ENCODE measurements around the gene AFG3L2. TPM values are rescaled to one million over a fixed set of nuclear protein-coding genes. Genes with fewer than 3 reads are reported as not detected.

The AFG3L2 gene
- total and polyA plus RNA-seq, 2 of the 8 experiments (the other 6 are each of a cell fraction or from before 2014, with no cell fraction given): 29.7 to 84.8 TPM

GRCh38 chr18:12283666-12284065 lies 93.4 kb downstream of the AFG3L2 start:
- FAIRE-seq (no peak), DNase-seq (ENCODE audit: low read depth in 1 of 2, low spot score in 2 of 2) (no peak)
- H3K18ac ChIP-seq (ENCODE audit: extremely low read depth, low read length): no peak overlapping the region
- POLR2A ChIA-PET (ENCODE audit: partially characterized antibody): interaction anchor here (1.5 to 7.1 kb wide), 4 partner anchors 25 to 52 kb away, joined by 3 to 49 read pairs (median 13); partner anchors contain the start of gene TUBB6
- H3K27ac ChIP-seq (ENCODE audit: low read depth, low read length): no peak overlapping the region
- CTCF ChIA-PET (ENCODE audit: partially characterized antibody): interaction anchor here (0.6 to 3.5 kb wide), 23 partner anchors 11 to 376 kb away, joined by 3 to 21 read pairs (median 5); partner anchors contain the start of genes AFG3L2 and TUBB6
- no peak overlapping the region for H2BK15ac ChIP-seq (ENCODE audit: low read length)
- H4K91ac ChIP-seq (replicated peaks; ENCODE audit: insufficient read length, low read length): no peak overlapping the region
- H3K4me1 ChIP-seq (replicated peaks in 1 of 4; ENCODE audit: control insufficient read depth in 3 of 4, insufficient read depth in 4 of 4, low read length in 3 of 4): peaks cover 0 to 12% (median 10%) of the 10 kb centered on the region in 4 experiments; a peak in 6 of 7 replicates
- WGBS, 2 experiments (ENCODE audit: extremely low coverage in 1 of 2, insufficient coverage in 1 of 2, insufficient read length in 1 of 2, insufficient replicate concordance in 2 of 2, low coverage in 1 of 2, low lambda C conversion rate in 2 of 2, missing lambda C conversion rate in 1 of 2): 80% methylated on average over 1 of the region's 1 CpG; no CpG with 5 or more reads in 1 of the 2 experiments
- H2BK20ac ChIP-seq (ENCODE audit: low read length): no peak overlapping the region
- no peak overlapping the region for H2BK120ac ChIP-seq (replicated peaks; ENCODE audit: low read depth, low read length)
- no peaks in the 10 kb centered on the region for H3K36me3 ChIP-seq (ENCODE audit: control insufficient read depth in 2 of 4, insufficient read depth in 4 of 4, low read length in 3 of 4)
- no peak overlapping the region for H3K14ac ChIP-seq (ENCODE audit: insufficient read length)
- no peak overlapping the region for H2BK12ac ChIP-seq (ENCODE audit: low read depth, low read length)
- no peak overlapping the region for H3K4ac ChIP-seq (replicated peaks; ENCODE audit: insufficient read length, low read depth, low read length)
- peaks cover 13% of the 10 kb centered on the region for H3K23me2 ChIP-seq (ENCODE audit: low read depth, low read length)
- no peak overlapping the region for H4K8ac ChIP-seq (ENCODE audit: extremely low read depth, insufficient read depth, low read length)
- no peak overlapping the region for H2AK5ac ChIP-seq (ENCODE audit: low read depth, low read length)
- H3K4me3 ChIP-seq (ENCODE audit: extremely low read depth in 1 of 4, insufficient read depth in 2 of 4, low read depth in 3 of 4, low read length in 4 of 4): no peak overlapping the region
- peaks cover 2 to 28% (median 17%) of the 10 kb centered on the region in 4 experiments; a peak in 6 of 7 replicates for H3K27me3 ChIP-seq (replicated peaks in 1 of 4; ENCODE audit: control insufficient read depth in 3 of 4, extremely low read depth in 1 of 4, insufficient read depth in 3 of 4, low read length in 3 of 4)
- H3K4me2 ChIP-seq (ENCODE audit: insufficient read depth in 1 of 2, low read depth in 2 of 2, low read length in 2 of 2): no peak overlapping the region
- no peaks in the 10 kb centered on the region for H3K9me3 ChIP-seq (ENCODE audit: insufficient read depth in 2 of 2, low read depth in 1 of 2, low read length in 1 of 2)
- H2BK5ac ChIP-seq (ENCODE audit: low read depth, low read length): no peak overlapping the region
- H4K20me1 ChIP-seq (replicated peaks in 1 of 2; ENCODE audit: control insufficient read depth in 1 of 2, insufficient read depth in 2 of 2, low read length in 2 of 2): no peaks in the 10 kb centered on the region
- H3K79me1 ChIP-seq (ENCODE audit: low read depth, low read length): no peaks in the 10 kb centered on the region
- H3K56ac ChIP-seq (replicated peaks; ENCODE audit: insufficient read length, low read depth, low read length): no peak overlapping the region
- H2AFZ ChIP-seq (ENCODE audit: low read length): no peak overlapping the region
- no peak overlapping the region for H4K5ac ChIP-seq (ENCODE audit: insufficient read length, low read depth, low read length)
- H3K9ac ChIP-seq (replicated peaks in 1 of 4; ENCODE audit: extremely low read depth in 1 of 4, low read depth in 3 of 4, low read length in 3 of 4): no peak overlapping the region
- no peaks in the 10 kb centered on the region for H3K79me2 ChIP-seq (ENCODE audit: control insufficient read depth in 1 of 2, insufficient read depth in 2 of 2, low read length in 2 of 2)
- no peak overlapping the region for H3K23ac ChIP-seq (ENCODE audit: insufficient read length)
- TF ChIP-seq ATF2 (IDR thresholded peaks at IDR 0.05; ENCODE audit: low read length): no peak
- TF ChIP-seq SIRT6 (IDR thresholded peaks at IDR 0.05; ENCODE audit: low read length): no peak
- TF ChIP-seq CHD2 (IDR thresholded peaks at IDR 0.05; ENCODE audit: low read length): no peak
- no peak for TF ChIP-seq TAF1 (IDR thresholded peaks at IDR 0.05; ENCODE audit: low read depth, low read length)
- no peak for TF ChIP-seq TBP (IDR thresholded peaks at IDR 0.05; ENCODE audit: low read depth, low read length)
- no peak for TF ChIP-seq KDM5A (IDR thresholded peaks at IDR 0.05; ENCODE audit: low read length)
- TF ChIP-seq SP2 (IDR thresholded peaks at IDR 0.05; ENCODE audit: low read length): no peak
- no peak for TF ChIP-seq JUND (IDR thresholded peaks at IDR 0.05; ENCODE audit: low read length)
- TF ChIP-seq RXRA (IDR thresholded peaks at IDR 0.05; ENCODE audit: insufficient read depth, low read depth, low read length): no peak
- TF ChIP-seq BRCA1 (IDR thresholded peaks at IDR 0.05; ENCODE audit: low read depth, low read length): no peak
- no peak for TF ChIP-seq HDAC6 (IDR thresholded peaks at IDR 0.05; ENCODE audit: low read depth, low read length)
- TF ChIP-seq PHF8 (conservative IDR thresholded peaks at IDR 0.05; ENCODE audit: low read depth, low read length): no peak
- TF ChIP-seq RFX5 (IDR thresholded peaks at IDR 0.05; ENCODE audit: borderline replicate concordance, low read depth, low read length): no peak
- no peak for TF ChIP-seq FOSL1 (IDR thresholded peaks at IDR 0.05; ENCODE audit: insufficient read depth, low read depth, low read length)

Measured in H1 (cell line).